Smooth muscle cell of trachea (primary cell): ENCODE data around the gene GALNT3. TPM values are rescaled to one million over a fixed set of nuclear protein-coding genes. Genes with fewer than 3 reads are reported as not detected.

Source experiments
- total RNA-seq: library from RNA; depleted of rRNA; stranded (reverse); fragments of >200 nt; gene quantifications from 2 replicates; pipeline ENCODE4 v1.2.1, GENCODE V29; 2014

GALNT3 gene
- 0.33 and 0.58 TPM in 2 replicates for total RNA-seq

GRCh38 chr2:165793779-165794535 lies at the start of gene GALNT3:
Gene GALNT3, minus strand, starts transcription at chr2:165794247. Its CDS starts 23,547 bp downstream, at chr2:165770700.

Other genes starting within 250 kb of the GALNT3 start
- 28.9 and 30.6 TPM in 2 replicates for gene TTC21B, start 159.5 kb upstream of the GALNT3 start, total RNA-seq